OCI-LY7 (cell line): ENCODE data around the gene FOXO3B.
"Not testable (repeated sequence)": the region's sequence is repeated elsewhere in the genome, so short reads cannot be mapped to it uniquely, and the experiment has no call there.

Experiments used
- EZH2phosphoT487 ChIP-seq: fragments of 200-600 bp; sonication (generic); IDR thresholded peaks from 2 replicates; pipeline ENCODE4 v1.6.1; 2018; ENCODE audit warnings: low read depth, borderline replicate concordance, mild to moderate bottlenecking, mixed run types, antibody characterized with exemption, low read length, moderate library complexity, mixed read lengths
- TF ChIP-seq, protein P1 (sequence below): fragments of 200-600 bp; sonication (generic); conservative IDR thresholded peaks from 2 replicates; pipeline ENCODE4 v1.5.1; 2014; ENCODE audit warnings: mild to moderate bottlenecking, antibody characterized with exemption, low read length, moderate library complexity, mixed read lengths

DNA sequence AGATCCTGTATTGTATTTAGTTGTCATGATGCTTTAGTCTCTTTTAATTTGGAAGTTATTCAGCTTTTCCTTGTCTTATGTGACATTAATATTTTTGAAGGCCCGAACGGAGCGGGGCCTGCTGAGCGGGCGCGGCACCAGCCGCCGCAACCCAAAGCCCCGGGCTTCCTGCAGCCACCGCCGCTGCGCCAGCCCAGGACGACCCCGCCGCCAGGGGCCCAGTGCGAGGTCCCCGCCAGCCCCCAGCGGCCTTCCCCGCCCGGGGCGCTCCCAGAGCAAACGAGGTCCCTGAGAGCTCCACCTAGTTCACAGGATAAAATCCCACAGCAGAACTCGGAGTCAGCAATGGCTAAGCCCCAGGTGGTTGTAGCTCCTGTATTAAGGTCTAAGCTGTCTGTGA lies 32.0 kb downstream of the FOXO3B start:
- TF ChIP-seq, protein P1, sequence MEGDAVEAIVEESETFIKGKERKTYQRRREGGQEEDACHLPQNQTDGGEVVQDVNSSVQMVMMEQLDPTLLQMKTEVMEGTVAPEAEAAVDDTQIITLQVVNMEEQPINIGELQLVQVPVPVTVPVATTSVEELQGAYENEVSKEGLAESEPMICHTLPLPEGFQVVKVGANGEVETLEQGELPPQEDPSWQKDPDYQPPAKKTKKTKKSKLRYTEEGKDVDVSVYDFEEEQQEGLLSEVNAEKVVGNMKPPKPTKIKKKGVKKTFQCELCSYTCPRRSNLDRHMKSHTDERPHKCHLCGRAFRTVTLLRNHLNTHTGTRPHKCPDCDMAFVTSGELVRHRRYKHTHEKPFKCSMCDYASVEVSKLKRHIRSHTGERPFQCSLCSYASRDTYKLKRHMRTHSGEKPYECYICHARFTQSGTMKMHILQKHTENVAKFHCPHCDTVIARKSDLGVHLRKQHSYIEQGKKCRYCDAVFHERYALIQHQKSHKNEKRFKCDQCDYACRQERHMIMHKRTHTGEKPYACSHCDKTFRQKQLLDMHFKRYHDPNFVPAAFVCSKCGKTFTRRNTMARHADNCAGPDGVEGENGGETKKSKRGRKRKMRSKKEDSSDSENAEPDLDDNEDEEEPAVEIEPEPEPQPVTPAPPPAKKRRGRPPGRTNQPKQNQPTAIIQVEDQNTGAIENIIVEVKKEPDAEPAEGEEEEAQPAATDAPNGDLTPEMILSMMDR, result not testable (repeated sequence)
- TF ChIP-seq EZH2phosphoT487, result not testable (repeated sequence)
